ENCODE data around the gene CASK.
"Not testable (repeated sequence)": the region's sequence is repeated elsewhere in the genome, so short reads cannot be mapped to it uniquely, and the experiment has no call there.

The CASK gene

DNA sequence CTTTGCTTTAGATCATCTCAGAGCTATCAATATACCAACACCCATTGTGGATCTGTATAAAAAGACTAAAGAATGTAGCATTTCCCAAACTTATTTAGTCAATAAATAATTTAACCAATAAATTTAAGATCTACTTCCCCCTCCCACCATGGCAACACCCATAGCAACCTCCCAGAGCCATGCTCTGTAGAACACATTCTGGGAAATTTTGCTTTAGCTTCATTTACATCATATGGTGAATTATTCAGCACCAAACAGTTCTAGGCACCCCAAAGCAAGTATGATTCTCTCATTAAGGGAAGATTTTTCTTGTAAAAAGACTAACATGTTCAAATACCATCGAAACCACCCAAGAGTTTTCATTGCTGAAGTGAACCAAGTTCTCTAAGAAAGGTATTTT is 315.1 kb downstream of the CASK start:
- Histone ChIP-seq H3K9me3 (ENCODE audit: severe bottlenecking) (no peaks in the 10 kb centered on the region), H3K27ac (no peak overlapping the region), H3K36me3 (no peaks in the 10 kb centered on the region), H3K27me3 (ENCODE audit: insufficient read depth, low read depth, severe bottlenecking) (no peaks in the 10 kb centered on the region), H3K4me3 (ENCODE audit: low read depth, low read length) (no peak overlapping the region)
- TF ChIP-seq, protein P1, sequence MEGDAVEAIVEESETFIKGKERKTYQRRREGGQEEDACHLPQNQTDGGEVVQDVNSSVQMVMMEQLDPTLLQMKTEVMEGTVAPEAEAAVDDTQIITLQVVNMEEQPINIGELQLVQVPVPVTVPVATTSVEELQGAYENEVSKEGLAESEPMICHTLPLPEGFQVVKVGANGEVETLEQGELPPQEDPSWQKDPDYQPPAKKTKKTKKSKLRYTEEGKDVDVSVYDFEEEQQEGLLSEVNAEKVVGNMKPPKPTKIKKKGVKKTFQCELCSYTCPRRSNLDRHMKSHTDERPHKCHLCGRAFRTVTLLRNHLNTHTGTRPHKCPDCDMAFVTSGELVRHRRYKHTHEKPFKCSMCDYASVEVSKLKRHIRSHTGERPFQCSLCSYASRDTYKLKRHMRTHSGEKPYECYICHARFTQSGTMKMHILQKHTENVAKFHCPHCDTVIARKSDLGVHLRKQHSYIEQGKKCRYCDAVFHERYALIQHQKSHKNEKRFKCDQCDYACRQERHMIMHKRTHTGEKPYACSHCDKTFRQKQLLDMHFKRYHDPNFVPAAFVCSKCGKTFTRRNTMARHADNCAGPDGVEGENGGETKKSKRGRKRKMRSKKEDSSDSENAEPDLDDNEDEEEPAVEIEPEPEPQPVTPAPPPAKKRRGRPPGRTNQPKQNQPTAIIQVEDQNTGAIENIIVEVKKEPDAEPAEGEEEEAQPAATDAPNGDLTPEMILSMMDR (IDR thresholded peaks at IDR 0.05; ENCODE audit: low read depth, low read length) = no peak
- DNase-seq = no peak

DNA sequence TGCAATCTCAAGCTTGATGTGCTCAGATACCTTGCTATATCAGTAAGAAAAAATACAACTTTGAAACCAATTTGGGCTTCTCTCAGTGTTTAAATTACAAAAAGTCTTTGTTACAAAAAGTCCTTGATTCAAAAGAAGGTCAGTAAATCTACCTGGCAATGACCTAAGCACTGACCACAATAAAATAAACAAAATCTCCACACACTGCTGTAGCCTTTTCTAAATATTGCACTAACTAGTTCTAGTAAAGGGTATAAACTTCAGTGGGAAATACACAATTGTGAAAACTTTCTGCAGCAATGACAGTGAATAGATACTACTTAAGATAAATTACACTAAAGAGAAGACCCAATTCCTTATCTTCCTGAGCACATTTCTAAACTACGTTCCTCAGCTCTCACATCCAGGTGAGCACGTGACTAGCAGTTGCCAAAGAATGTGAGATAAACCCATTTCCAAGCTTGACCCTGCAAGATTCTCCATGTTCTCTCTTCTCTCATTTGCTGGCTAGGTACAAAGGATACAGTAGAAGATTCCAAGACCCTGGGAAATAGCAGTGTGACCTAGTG is 316.0 kb downstream of the CASK start:
- no peak for DNase-seq

DNA sequence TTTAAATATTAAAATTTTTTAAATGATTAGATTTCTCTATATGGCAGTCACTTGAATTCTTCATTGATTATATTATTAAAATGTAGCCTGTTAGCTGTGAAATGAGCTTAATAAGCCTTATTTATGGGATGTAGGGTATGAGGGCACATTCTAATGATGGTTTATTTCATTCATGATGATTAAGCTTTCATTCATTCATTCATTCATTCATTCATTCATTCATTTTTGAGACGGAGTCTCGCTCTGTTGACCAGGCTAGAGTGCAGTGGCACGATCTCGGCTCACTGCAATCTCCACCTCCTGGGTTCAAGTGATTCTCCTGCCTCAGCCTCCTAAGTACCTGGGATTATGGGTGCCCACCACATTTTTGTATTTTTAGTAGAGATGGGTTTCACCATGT is 317.3 kb downstream of the CASK start:
- not testable (repeated sequence) for DNase-seq; H3K36me3 ChIP-seq; H3K27me3 ChIP-seq (ENCODE audit: insufficient read depth, low read depth, severe bottlenecking); H3K9me3 ChIP-seq (ENCODE audit: severe bottlenecking); H3K27ac ChIP-seq; H3K4me3 ChIP-seq (ENCODE audit: low read depth, low read length)

More for the DNA sequence above, 316.0 kb downstream of the CASK start:
- no peak overlapping the region for H3K4me3 ChIP-seq (ENCODE audit: low read depth, low read length)
- no peaks in the 10 kb centered on the region for H3K36me3 ChIP-seq
- H3K27ac ChIP-seq = no peak overlapping the region
- no peaks in the 10 kb centered on the region for H3K27me3 ChIP-seq (ENCODE audit: insufficient read depth, low read depth, severe bottlenecking)
- no peaks in the 10 kb centered on the region for H3K9me3 ChIP-seq (ENCODE audit: severe bottlenecking)
- TF ChIP-seq, protein P1 (IDR thresholded peaks at IDR 0.05; ENCODE audit: low read depth, low read length) = no peak

DNA sequence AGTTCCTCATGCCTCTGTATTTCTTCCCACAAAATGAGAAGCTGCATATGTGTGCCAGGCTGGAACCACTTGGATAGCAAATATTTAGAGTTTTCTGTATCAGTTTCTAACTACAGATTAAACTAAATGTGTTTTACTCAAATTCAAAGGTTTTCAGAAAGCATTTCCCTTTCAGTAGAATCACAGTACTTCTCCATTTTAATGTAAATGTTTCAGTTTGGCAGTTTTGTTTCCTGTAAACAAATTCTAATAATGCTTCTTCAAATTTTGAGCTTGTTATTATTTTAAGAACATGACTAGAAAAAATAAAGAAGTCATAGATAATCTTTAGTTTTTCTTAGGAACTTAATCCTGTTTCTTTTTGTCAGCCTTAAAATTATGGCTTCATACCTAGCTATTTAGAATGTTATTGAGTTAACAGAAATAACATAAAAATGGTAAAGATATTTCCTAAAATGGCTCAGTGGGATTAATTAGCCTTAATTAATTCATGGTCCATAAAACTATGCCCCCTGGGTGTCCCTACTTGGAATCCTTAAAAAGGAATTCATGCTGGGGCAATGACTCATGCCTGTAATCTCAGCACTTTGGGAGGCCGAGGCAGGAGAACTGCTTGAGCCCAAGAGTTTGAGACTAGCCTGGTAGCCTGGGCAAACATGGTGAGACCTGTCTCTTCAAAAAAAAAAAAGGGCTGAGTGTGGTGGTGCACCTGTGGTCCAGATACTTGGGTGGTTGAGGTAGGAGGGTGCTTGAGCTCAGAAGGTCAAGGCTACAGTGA is 318.4 kb downstream of the CASK start:
- Histone ChIP-seq H3K27me3 (ENCODE audit: insufficient read depth, low read depth, severe bottlenecking) (no peaks in the 10 kb centered on the region), H3K9me3 (ENCODE audit: severe bottlenecking) (no peaks in the 10 kb centered on the region), H3K4me3 (ENCODE audit: low read depth, low read length) (no peak overlapping the region), H3K27ac (no peak overlapping the region), H3K36me3 (no peaks in the 10 kb centered on the region)
- TF ChIP-seq, protein P1 (IDR thresholded peaks at IDR 0.05; ENCODE audit: low read depth, low read length) = no peak
- no peak for DNase-seq

DNA sequence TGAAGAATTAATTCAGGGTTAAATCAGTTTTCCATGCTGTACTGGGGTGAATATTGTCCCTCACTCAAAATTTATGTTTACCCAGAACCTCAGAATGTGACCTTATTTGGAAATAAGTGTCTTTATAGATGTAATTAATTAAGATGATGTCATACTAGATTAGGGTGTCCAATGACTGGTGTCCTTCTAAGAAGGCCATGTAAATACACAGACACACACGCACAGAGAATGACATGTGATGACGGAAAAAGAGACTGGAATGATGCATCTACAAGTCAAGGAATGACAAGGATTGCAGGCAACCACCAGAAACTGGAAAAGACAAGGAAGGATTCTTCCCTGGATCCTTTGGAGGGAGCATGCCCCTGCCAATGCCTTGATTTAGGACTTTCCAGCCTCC is 319.2 kb downstream of the CASK start:
- TF ChIP-seq, protein P1 (IDR thresholded peaks at IDR 0.05; ENCODE audit: low read depth, low read length) = no peak
- no peaks in the 10 kb centered on the region for H3K27me3 ChIP-seq (ENCODE audit: insufficient read depth, low read depth, severe bottlenecking)
- DNase-seq = no peak
- no peaks in the 10 kb centered on the region for H3K9me3 ChIP-seq (ENCODE audit: severe bottlenecking)
- H3K27ac ChIP-seq = no peak overlapping the region
- H3K36me3 ChIP-seq = no peaks in the 10 kb centered on the region
- H3K4me3 ChIP-seq (ENCODE audit: low read depth, low read length) = no peak overlapping the region

DNA sequence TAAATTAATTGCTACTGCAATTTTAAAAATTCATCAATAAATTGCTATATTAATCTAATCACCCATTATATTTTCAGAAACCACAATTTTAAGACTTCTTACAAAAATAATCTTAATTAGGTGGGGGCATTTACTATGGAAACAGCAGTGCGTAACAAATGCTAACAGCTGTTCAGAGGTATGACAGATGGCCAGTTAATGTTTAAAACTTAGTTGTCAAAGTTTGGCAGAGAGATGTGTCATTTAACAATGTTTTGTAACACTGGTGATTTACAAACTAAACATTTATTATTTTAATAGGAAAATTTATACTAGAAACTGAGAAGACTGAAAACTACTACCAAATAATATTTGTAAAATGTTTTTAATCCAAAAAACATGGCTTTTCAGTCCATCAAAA is 319.8 kb downstream of the CASK start:
- no peak overlapping the region for H3K27ac ChIP-seq
- no peak for DNase-seq
- H3K4me3 ChIP-seq (ENCODE audit: low read depth, low read length) = no peak overlapping the region
- no peaks in the 10 kb centered on the region for H3K27me3 ChIP-seq (ENCODE audit: insufficient read depth, low read depth, severe bottlenecking)
- H3K9me3 ChIP-seq (ENCODE audit: severe bottlenecking) = no peaks in the 10 kb centered on the region
- TF ChIP-seq, protein P1 (IDR thresholded peaks at IDR 0.05; ENCODE audit: low read depth, low read length) = no peak
- H3K36me3 ChIP-seq = no peaks in the 10 kb centered on the region
